Smooth muscle cell (in vitro differentiated cells): ENCODE measurements around the gene PPP4C. TPM values are rescaled to one million over a fixed set of nuclear protein-coding genes. Genes with fewer than 3 reads are reported as not detected.

Experiments
- DNase-seq: peaks from one replicate; lab custom pipeline; 2025; ENCODE audit not compliant: unreplicated experiment; lab: John Stamatoyannopoulos, UW
- H2AFZ ChIP-seq: fragments of 200-600 bp; sonication (generic); 2 replicates; pipeline ENCODE4 v1.6.0; 2016; ENCODE audit warnings: antibody characterized with exemption, low read depth, mild to moderate bottlenecking
- H3F3A ChIP-seq: fragments of 200-600 bp; sonication (generic); 2 replicates; pipeline ENCODE4 v1.6.0; 2017; ENCODE audit warnings: antibody characterized with exemption, low read depth
- H3K27ac ChIP-seq: fragments of 200-600 bp; sonication (generic); 2 replicates; pipeline ENCODE4 v1.5.1; 2016; ENCODE audit warnings: low read depth, mild to moderate bottlenecking
- H3K27me3 ChIP-seq: fragments of 200-600 bp; sonication (generic); 2 replicates; pipeline ENCODE4 v1.6.1; 2016; ENCODE audit warnings: low read depth, mild to moderate bottlenecking
- H3K36me3 ChIP-seq: fragments of 200-600 bp; sonication (generic); 2 replicates; pipeline ENCODE4 v1.5.1; 2016; ENCODE audit warnings: low read depth
- H3K4me1 ChIP-seq: fragments of 200-600 bp; sonication (generic); 2 replicates; pipeline ENCODE4 v1.5.1; 2016; ENCODE audit warnings: low read depth
- H3K4me2 ChIP-seq: fragments of 200-600 bp; sonication (generic); 2 replicates; pipeline ENCODE4 v1.6.0; 2016; ENCODE audit warnings: mild to moderate bottlenecking
- H3K4me3 ChIP-seq: fragments of 200-600 bp; sonication (generic); 2 replicates; pipeline ENCODE4 v1.5.1; 2016; ENCODE audit warnings: mild to moderate bottlenecking
- H3K79me2 ChIP-seq: fragments of 200-600 bp; sonication (generic); 2 replicates; pipeline ENCODE4 v1.6.0; 2016; ENCODE audit warnings: low read depth, mild to moderate bottlenecking
- H3K9ac ChIP-seq: fragments of 200-600 bp; sonication (generic); 2 replicates; pipeline ENCODE4 v1.6.0; 2016; ENCODE audit warnings: low read depth
- H3K9me3 ChIP-seq: fragments of 200-600 bp; sonication (generic); replicated peaks from 2 replicates; pipeline ENCODE4 v1.5.1; 2016; ENCODE audit warnings: low read depth
- H4K20me1 ChIP-seq: fragments of 200-600 bp; sonication (generic); 2 replicates; pipeline ENCODE4 v1.6.0; 2016; ENCODE audit warnings: low read depth
- CTCF ChIP-seq: fragments of 200-600 bp; sonication (generic); IDR thresholded peaks from 2 replicates; pipeline ENCODE4 v1.5.1; 2017; ENCODE audit warnings: borderline replicate concordance, mild to moderate bottlenecking, antibody characterized with exemption; ENCODE audit not compliant: insufficient read depth, poor library complexity, severe bottlenecking
- WGBS: methylation state at CpG from one replicate; pipeline ENCODE4 v1.1.7; 2016; ENCODE audit warnings: low lambda C conversion rate; 5-methylcytosine and 5-hydroxymethylcytosine counted together
- polyA plus RNA-seq: library from polyadenylated mRNA; unstranded; fragments of >200 nt; fragmentation: Nextera tagmentation; extraction: Ambion mirVana; gene quantifications from 2 replicates; pipeline ENCODE4 v1.2.1, GENCODE V29; 2016
- total RNA-seq: library from RNA; depleted of rRNA; stranded (reverse); fragments of >200 nt; gene quantifications from 2 replicates; pipeline ENCODE4 v1.2.3, GENCODE V29; 2014

The PPP4C gene
- total and polyA plus RNA-seq, 2 experiments from 2014 or later = 111 to 224 TPM

DNA sequence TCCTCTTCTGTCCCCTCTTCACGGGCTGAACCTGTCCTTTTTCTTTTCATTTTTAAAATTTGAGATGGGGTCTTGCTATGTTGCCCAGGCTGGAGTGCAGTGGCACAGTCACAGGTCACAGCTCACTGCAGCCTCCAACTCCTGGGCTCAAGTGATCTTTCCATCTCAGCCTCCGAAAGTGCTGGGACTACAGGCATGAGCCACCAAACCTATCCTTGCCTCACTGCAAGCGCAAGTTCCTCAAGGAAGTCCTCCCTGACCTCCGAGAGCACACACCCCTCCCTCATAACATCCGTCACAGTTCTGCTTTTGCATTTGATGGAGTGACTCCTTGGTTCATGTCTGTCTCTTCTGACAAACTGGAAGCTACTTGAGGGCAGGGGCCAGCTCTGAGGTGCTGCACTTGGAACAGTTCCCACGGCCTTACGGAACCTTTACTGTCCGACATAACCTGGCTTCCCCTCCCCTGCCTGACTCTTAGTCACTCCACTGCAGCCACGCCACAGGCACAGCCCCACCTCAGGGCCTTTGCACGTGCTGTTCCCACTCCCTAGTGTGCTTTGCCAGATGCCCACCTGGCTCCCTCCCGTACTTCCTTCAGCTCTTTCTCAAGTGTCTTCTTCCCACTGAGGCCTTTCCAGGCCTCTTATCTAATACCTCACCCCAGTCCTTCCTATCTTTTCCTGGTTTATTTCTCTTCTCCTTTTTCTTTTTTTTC, 11.5 kb downstream of the PPP4C start:
- Histone ChIP-seq H4K20me1 (peaks cover 4% of the 10 kb centered on the region), H3K9me3 (no peaks in the 10 kb centered on the region), H3K9ac (no peak overlapping the region), H3K27ac (no peak overlapping the region), H3K4me3 (no peak overlapping the region), H3K79me2 (no peaks in the 10 kb centered on the region), H2AFZ (no peak overlapping the region), H3K27me3 (no peaks in the 10 kb centered on the region), H3F3A (peaks cover 17% of the 10 kb centered on the region), H3K36me3 (no peaks in the 10 kb centered on the region), H3K4me1 (peaks cover 8% of the 10 kb centered on the region), H3K4me2 (no peak overlapping the region)
- no peak for TF ChIP-seq CTCF
- no peak for DNase-seq
- WGBS = 95% methylated on average over 11 of the region's 11 CpGs

- TF ChIP-seq CTCF = no peak
- no peak overlapping the region for H3K4me2 ChIP-seq
- H3F3A ChIP-seq = peaks cover 24% of the 10 kb centered on the region
- H2AFZ ChIP-seq = no peak overlapping the region
- no peaks in the 10 kb centered on the region for H3K36me3 ChIP-seq
- no peak overlapping the region for H3K4me3 ChIP-seq
- peaks cover 12% of the 10 kb centered on the region for H3K4me1 ChIP-seq
- H3K27ac ChIP-seq = no peak overlapping the region
- no peaks in the 10 kb centered on the region for H4K20me1 ChIP-seq
- no peak for DNase-seq
- H3K27me3 ChIP-seq = no peaks in the 10 kb centered on the region
- H3K79me2 ChIP-seq = no peaks in the 10 kb centered on the region
- H3K9me3 ChIP-seq = no peaks in the 10 kb centered on the region
- WGBS = 87% methylated on average over 10 of the region's 10 CpGs
- no peak overlapping the region for H3K9ac ChIP-seq
These were observed 12.5 kb downstream of the PPP4C start for GRCh38 chr16:30088237-30088831.

- no peak for DNase-seq
These were observed 13.2 kb downstream of the PPP4C start for GRCh38 chr16:30088832-30089624.

More at GRCh38 chr16:30088832-30089624, 13.2 kb downstream of the PPP4C start:
- H3K4me2 ChIP-seq = no peak overlapping the region
- TF ChIP-seq CTCF = no peak
- peaks cover 12% of the 10 kb centered on the region for H3K4me1 ChIP-seq
- H2AFZ ChIP-seq = no peak overlapping the region
- H3K79me2 ChIP-seq = no peaks in the 10 kb centered on the region
- H4K20me1 ChIP-seq = no peaks in the 10 kb centered on the region
- H3K9me3 ChIP-seq = no peaks in the 10 kb centered on the region
- H3K4me3 ChIP-seq = no peak overlapping the region
- H3K27ac ChIP-seq = peak overlapping the region; percentile 61
- no peaks in the 10 kb centered on the region for H3K27me3 ChIP-seq
- H3K36me3 ChIP-seq = no peaks in the 10 kb centered on the region
- no peak overlapping the region for H3K9ac ChIP-seq
- WGBS = 90% methylated on average over 22 of the region's 22 CpGs
- peaks cover 24% of the 10 kb centered on the region for H3F3A ChIP-seq
